CD4-positive, alpha-beta T cell treated with Interleukin-17A for 1 hour (primary cell): ENCODE measurements around the gene RABL3.
"Not testable (repeated sequence)": the region's sequence is repeated elsewhere in the genome, so short reads cannot be mapped to it uniquely, and the experiment has no call there.

Experiments used
- DNase-seq: peaks from one replicate; pipeline ENCODE4 v3.0.0-alpha.2; 2020

RABL3 gene

GRCh38 chr3:120682095-120682681 is 60.1 kb downstream of the RABL3 start, which contains the start of gene HGD:
Gene HGD (minus strand): TSS chr3:120682239. CDS start chr3:120682111, 128 bp downstream.
- DNase-seq, result no peak

GRCh38 chr3:120681506-120682038 is 60.7 kb downstream of the RABL3 start:
- DNase-seq, result no peak

- DNase-seq, result no peak
These were observed 61.3 kb downstream of the RABL3 start for GRCh38 chr3:120681018-120681417.

- DNase-seq, result no peak
These were observed 62.0 kb downstream of the RABL3 start for GRCh38 chr3:120680193-120680894.

GRCh38 chr3:120678984-120679383 is 63.3 kb downstream of the RABL3 start:
- DNase-seq, result no peak

GRCh38 chr3:120678331-120678947 is 63.9 kb downstream of the RABL3 start:
- no peak for DNase-seq

DNA sequence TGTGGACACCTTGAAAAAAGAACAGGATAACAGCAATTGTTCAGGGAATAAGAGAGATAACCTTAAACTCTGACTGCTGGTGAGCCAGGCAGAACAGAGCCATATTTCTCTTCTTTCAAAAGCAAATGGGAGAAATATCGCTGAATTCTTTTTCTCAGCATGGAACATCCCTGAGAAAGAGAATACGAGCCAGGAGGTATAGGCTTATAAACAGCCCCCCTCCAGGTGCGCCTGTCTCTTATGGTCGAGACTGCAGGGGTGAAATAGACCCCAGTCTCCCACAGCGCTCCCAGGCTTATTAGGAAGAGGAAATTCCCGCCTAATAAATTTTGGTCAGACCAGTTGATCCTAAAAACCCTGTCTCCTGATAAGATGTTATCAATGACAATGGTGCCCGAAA is 65.1 kb downstream of the RABL3 start:
- DNase-seq, result not testable (repeated sequence)

DNA sequence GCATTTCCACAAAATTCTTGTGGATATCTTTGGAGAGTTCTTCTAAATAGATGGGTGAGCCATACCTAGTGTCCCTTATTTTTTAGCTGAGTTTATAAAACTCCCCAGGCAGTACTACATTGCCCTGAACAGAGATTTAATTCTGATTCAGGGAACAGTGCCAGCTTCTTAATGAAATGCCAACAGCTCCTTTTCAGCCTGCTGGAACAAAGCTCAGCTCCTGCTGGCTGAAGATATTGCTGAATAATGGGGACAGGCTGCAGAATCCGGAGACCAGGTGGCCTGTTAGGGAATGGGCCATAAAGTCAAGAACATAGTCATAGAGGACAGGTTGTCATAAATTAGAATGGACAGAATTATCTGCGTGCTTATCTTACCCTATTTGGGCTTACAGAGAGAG is 69.2 kb downstream of the RABL3 start:
- no peak for DNase-seq

GRCh38 chr3:120670576-120670975 is 71.7 kb downstream of the RABL3 start:
- DNase-seq, result no peak

GRCh38 chr3:120664926-120665325 is 77.4 kb downstream of the RABL3 start:
- no peak for DNase-seq

DNA sequence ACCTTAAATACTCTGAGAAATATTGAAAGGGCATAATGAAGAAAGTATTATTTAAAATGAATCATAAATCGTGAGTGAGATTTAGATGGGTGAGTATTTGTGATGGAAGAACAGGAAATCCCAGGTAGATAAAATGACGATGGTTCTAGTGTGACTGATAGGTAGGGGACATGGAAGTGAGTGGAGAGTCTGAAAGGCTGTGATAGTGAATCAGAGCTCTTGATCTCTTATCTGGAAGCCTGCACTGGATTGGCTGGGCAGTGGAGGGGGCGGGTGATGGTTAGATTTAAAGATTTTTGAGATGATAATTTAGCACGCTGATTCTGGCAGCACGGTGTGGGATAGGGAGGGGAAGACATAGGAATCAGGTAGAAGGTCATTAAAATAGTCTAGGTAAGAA is 80.4 kb downstream of the RABL3 start:
- DNase-seq, result no peak

- DNase-seq, result no peak
These were observed 81.0 kb downstream of the RABL3 start for GRCh38 chr3:120661106-120661905.

- no peak for DNase-seq
These were observed 82.5 kb downstream of the RABL3 start for GRCh38 chr3:120659834-120660233.

GRCh38 chr3:120659285-120659684 is 83.0 kb downstream of the RABL3 start:
- no peak for DNase-seq

GRCh38 chr3:120652896-120653545 is 89.3 kb downstream of the RABL3 start:
- no peak for DNase-seq

DNA sequence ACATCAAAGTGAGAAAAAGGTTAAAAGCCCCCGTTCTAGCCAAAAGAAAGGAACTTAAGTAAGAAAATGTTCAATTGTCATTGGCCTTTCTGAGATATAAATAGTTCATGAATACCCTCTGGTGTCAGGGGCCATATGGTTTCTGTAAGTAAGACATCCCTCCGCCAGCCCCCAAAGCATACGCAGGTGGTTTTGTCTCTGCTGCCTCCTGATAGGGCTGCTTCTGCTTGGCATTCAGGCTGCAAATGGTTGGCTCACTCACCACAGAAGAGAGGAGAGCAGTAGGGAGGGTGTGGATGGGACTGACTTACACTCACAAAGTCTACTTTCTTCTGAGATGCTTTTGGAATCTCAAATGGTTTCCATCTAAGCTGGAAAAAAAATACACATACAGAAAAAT is 90.0 kb downstream of the RABL3 start:
- DNase-seq, result no peak

GRCh38 chr3:120650311-120650710 is 92.0 kb downstream of the RABL3 start:
- no peak for DNase-seq

DNA sequence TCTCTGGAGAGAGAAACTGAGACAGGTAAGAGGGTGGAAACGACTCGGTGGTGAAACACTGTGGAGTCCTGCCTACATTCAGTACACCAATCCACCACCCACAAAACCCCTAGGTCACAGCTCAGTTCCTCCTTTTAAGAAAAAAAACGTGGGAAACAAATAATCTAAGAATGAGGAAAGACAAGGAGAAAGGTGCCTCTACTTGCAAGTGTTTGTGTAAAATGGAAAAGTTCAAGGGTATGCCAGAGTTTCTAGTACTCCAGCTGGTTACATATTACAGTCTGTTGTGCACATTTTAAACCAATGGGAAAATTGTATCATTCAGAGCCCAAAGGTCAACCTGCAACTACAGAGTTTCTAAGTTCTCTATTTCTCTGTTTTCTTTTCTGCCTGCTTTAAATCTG is 92.5 kb downstream of the RABL3 start:
- DNase-seq, result no peak

GRCh38 chr3:120648290-120648689 is 94.0 kb downstream of the RABL3 start:
- DNase-seq, result no peak

GRCh38 chr3:120646771-120647432 is 95.4 kb downstream of the RABL3 start:
- no peak for DNase-seq

GRCh38 chr3:120645083-120645845 is 97.1 kb downstream of the RABL3 start:
- no peak for DNase-seq
